ENCODE results near the gene ODC1. TPM values are rescaled to one million over a fixed set of nuclear protein-coding genes. Genes with fewer than 3 reads are reported as not detected.

Gene ODC1
- total and polyA plus RNA-seq, 12 donors, result 6.4 to 204 (median 23.1) TPM

DNA sequence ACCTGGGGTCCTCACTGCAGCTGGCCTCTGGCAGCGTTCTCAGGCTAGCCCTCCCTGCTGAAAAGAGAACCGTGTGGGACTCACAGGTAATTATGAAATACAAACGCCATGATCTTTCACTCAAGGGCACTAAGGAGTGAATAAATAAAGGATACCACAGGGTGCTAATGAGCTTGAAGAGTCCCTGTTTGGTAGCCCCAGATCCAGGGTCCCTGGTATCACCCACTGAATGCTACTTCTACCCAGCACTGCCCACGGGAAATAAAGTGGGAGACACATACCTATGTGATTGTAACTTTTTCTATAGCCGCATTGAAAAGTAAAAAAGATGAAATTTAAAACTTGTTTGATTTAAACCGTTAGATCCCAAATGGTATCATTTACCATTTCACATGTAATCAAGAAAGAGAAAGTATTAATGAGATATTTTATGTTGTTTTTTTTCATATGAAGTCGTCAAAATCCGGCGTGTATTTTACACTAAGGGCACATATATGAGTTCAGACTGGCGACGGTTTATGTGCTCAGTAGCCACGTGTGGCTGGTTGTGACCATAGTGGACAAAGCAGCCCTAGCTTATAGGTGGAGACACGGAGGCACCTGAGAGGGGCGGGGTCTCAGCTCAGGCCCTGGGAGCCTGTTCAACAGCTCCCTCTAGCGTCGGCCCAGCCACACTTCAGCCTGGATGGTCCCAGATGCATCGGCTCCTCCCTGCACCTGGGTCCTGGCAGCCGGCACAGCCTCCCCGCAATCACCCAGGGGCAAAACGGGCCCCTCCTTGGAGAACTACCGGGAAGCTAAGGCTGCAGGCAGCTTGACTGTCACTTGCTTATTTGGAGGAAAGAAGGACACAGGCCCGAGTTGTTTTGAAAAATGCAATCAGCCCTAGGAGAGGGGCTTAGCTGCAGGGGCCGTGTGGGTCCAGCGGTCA lies 39.2 kb downstream of the ODC1 start:
- peak; percentile 78 to 90 (median 87) for DNase-seq
- H3K36me3 ChIP-seq (replicated peaks in 1 of 2), result no peaks in the 10 kb centered on the region
- WGBS, 4 donors, result 18 to 24% (median 23%) methylated on average over 16 to 24 of the region's 24 CpGs
- H3K9me3 ChIP-seq (replicated peaks in 1 of 3), result no peaks in the 10 kb centered on the region
- peak overlapping the region; percentile 30 to 86 (median 66) for H3K27ac ChIP-seq
- TF ChIP-seq, protein P1, sequence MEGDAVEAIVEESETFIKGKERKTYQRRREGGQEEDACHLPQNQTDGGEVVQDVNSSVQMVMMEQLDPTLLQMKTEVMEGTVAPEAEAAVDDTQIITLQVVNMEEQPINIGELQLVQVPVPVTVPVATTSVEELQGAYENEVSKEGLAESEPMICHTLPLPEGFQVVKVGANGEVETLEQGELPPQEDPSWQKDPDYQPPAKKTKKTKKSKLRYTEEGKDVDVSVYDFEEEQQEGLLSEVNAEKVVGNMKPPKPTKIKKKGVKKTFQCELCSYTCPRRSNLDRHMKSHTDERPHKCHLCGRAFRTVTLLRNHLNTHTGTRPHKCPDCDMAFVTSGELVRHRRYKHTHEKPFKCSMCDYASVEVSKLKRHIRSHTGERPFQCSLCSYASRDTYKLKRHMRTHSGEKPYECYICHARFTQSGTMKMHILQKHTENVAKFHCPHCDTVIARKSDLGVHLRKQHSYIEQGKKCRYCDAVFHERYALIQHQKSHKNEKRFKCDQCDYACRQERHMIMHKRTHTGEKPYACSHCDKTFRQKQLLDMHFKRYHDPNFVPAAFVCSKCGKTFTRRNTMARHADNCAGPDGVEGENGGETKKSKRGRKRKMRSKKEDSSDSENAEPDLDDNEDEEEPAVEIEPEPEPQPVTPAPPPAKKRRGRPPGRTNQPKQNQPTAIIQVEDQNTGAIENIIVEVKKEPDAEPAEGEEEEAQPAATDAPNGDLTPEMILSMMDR (IDR thresholded peaks at IDR 0.05), result peak; percentile 93 to 97 (median 96)
- TF ChIP-seq POLR2A (IDR thresholded peaks at IDR 0.05), result no peak
- H3K27me3 ChIP-seq, result no peaks in the 10 kb centered on the region
- peaks cover 37 to 49% of the 10 kb centered on the region in 2 donors for H3K4me1 ChIP-seq (replicated peaks in 1 of 2)
- no peak overlapping the region for H3K4me3 ChIP-seq
- intact Hi-C loops (cut with DNase I), result no loop called here

DNA sequence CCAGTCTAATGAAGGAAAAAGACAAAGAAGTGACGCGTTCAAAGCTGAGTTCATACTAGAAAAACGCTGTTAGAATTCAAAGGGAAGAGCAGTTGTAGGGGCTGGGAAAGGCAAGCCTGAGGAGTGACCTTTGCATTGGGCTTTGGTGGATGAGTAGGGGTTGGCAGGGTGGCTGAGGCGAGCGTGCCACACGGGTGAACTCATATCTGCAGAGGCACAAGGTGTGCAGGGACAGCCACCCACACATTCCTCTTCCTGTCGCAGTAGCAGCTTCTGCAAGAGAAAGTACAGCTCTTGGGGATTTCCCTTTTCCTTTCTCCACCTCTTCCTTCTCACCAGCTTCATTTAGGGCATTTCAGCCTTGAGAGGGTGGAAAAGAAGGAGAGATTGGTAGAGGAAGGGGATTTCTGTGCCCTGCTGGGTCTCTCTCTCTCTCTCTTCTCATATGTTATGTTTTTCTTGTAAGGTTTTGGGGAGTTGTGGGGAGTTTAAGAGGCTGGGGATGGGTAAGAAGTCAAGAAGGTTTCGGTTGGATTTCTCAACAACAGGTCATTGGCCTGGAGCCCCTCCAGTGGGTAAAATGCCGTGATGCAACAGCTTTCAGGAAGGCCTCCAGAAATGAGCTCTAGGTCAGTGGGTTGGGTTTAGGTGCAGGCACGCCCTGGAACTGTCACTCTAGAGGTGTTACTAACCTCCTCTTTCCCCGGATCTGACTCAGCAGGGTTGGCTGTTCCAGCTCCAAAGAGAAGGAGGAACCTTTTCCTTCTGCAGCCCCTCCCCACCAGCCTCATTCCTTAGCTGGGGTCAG lies 40.1 kb downstream of the ODC1 start:
- Histone ChIP-seq H3K4me1 (replicated peaks in 1 of 2) (peaks cover 37 to 49% of the 10 kb centered on the region in 2 donors), H3K36me3 (replicated peaks in 1 of 2) (no peaks in the 10 kb centered on the region), H3K9me3 (replicated peaks in 1 of 3) (no peaks in the 10 kb centered on the region), H3K4me3 (no peak overlapping the region), H3K27ac (peak overlapping the region; percentile 60 to 86 (median 66)), H3K27me3 (no peaks in the 10 kb centered on the region)
- DNase-seq, result peak; percentile 84 to 97 (median 93)
- WGBS, 4 donors, result 36 to 49% (median 44%) methylated on average over 9 to 11 of the region's 11 CpGs
- intact Hi-C loops (cut with DNase I), result no loop called here
- TF ChIP-seq, protein P1 (IDR thresholded peaks at IDR 0.05), result no peak
- peak in 1 of 2 donors; percentile 20 for TF ChIP-seq POLR2A (IDR thresholded peaks at IDR 0.05)

DNA sequence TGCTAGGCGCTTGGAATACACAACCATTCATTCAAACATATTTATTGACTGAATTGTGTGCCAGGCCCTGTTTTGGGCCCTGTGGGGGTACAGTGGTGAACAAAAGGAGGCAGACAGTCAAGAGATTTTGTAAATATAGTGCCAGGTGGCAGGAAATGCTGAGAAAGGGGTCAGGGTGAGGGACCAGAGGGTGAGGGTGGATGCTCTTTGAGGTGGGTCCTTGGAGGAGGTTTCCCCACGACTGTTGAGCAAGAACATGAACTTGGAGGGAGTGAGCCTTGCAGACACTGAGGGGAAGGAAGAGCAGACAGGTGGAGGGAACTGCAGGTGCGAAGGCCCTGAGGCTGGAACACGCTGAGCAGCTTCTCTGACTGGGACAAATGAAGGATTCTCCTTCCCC lies 40.7 kb downstream of the ODC1 start:
- 65 to 79% (median 77%) methylated on average over 4 of the region's 4 CpGs for WGBS, 4 donors
- intact Hi-C loops (cut with DNase I), result no loop called here
- Histone ChIP-seq H3K27me3 (no peaks in the 10 kb centered on the region), H3K36me3 (replicated peaks in 1 of 2) (no peaks in the 10 kb centered on the region), H3K4me3 (no peak overlapping the region), H3K4me1 (replicated peaks in 1 of 2) (peaks cover 37 to 49% of the 10 kb centered on the region in 2 donors), H3K27ac (peak overlapping the region in 3 of 5 donors; percentile 61 to 86 (median 79)), H3K9me3 (replicated peaks in 1 of 3) (no peaks in the 10 kb centered on the region)
- TF ChIP-seq, protein P1 (IDR thresholded peaks at IDR 0.05), result no peak
- TF ChIP-seq POLR2A (IDR thresholded peaks at IDR 0.05), result no peak
- no peak for DNase-seq
